HG03280 (cell line): Measurements from ENCODE around the gene SIX6.
"Not testable (repeated sequence)": the region's sequence is repeated elsewhere in the genome, so short reads cannot be mapped to it uniquely, and the experiment has no call there.

Source experiments
- ATAC-seq: cut with Tn5 transposase; IDR thresholded peaks from one replicate; pipeline ENCODE4 v1.9.1; 2021; ENCODE audit warnings: mild to moderate bottlenecking, moderate library complexity; ENCODE audit not compliant: unreplicated experiment

SIX6 gene

DNA sequence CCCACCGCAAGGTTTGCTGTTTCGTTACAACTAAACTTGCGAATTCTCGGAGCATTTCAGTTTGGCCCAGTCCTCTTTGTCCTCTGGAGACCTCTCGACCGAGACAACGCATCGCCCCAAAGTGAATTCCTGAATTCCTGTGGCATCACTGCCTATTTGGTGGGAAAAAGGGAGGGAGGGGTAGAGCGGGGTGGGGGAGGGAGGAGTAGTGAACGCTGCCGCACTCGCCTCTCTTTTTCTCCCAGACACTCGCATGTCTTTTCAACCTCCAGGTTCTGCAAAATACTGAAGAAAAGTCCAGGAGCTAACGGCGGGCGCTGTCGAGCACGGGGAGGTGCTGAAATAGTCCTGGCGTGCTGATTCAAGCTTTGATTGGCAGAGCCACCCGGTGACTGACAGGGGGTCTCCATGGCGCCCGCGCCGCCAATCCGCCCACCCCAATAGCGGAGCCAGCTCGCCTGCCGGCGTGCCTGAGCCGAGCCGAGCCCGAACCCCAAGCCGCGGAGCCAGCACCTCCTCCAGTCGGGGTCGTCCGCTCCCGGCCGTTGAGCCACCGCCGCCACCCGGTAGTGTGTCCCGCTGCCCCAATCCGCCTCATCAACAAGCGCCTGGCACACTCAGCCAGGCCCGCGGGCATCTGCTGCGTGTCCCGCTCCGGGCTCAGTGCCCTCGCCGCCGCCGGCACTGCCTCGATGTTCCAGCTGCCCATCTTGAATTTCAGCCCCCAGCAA, at the start of gene SIX6:
SIX6 (plus strand) TSS at position 440 of the 731 bp plus-strand sequence; CDS start at position 693, 253 bp downstream.
- no peak for ATAC-seq

DNA sequence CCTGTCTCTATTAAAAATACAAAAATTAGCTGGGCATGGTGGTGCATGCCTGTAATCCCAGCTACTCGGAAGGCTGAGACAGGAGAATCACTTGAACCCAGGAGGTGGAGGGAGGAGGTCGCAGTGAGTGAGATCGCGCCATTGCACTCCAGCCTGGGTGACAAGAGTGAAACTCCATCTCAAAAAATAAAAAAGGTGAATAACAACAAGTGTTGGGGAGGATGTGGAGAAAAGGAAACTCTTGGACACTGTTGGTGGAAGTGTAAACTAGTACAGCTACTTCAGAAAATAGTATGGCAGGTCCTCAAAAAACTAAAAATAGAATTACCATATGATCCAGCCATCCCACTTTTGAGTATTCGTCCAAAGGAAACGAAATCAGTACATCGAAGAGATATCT, 28.7 kb upstream of the SIX6 start:
- not testable (repeated sequence) for ATAC-seq

DNA sequence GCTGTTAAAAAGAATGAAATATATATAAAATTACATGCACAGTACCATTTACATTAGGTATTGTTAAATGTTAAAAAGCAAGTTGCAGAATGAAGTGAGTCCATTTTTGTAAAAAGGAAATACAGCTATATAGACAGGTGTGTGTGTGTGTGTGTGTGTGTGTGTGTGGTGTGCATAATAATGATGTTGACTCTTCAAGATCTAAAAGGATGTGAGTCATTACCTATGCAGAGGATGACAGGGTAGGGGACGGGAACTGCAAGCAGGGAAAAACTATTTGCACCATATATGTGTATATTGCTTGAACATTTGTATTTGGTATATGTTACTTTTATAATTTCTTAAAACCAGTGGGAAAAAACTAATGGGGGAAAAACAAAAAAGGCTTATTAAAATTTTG, 26.2 kb upstream of the SIX6 start:
- no peak for ATAC-seq

DNA sequence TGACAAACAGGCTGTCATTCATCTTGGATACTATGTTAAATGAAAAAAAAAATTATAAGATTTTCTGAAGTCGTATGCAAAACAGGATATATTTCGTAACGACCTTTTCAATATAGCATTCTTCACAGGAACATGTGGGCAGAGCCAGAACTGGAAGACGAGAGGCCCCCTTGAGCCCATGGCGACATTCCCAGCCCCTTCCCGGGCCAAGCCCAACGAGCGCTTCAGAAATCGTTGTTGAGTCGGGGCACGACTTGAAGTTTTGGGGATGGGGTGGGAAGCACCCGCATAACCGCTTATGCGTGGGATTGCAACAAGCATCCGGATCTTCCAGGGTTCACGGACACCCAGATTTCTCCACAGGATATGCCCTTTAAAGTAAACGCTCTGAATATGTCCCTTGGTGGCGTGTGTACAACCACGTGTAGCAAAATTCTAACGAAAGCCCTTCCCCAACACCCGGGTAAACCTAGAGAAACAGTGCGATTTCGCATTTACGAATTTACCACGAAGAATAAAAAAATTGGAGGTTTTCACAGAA, 23.8 kb upstream of the SIX6 start:
- no peak for ATAC-seq

DNA sequence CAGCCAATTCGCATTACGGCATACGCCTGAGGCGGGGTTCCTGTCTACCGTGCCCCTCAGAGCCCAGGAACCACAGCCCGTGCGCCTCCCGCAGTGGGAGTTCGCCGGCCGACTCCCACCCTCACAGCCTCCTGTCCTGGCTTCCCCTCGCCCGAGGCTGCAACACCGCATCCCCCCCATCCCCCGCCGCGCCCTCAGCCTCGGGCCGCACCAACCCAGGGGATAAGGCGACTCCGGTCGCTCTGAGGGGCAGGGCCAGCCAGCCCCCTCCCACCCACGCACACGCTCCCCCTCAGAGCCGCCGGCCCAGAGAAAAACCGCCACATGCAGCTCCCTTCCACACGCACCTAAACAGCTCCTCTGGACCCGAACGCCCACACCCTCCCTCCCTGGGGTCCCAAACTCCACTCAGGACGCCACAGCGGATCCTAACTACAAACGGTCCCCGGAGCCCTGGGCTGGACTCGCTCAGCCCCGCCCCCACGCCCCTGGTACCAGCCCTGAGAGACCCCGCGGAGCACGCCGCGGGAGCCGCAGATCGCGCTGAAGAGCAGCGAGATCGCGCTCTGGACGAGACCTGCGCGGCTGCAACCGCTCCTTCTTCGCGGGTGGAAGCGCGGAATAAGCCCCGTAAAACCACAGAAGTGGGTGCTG, 23.2 kb upstream of the SIX6 start, which contains the start of gene C14orf39:
C14orf39 (minus strand) TSS at position 466 of the 654 bp plus-strand sequence. CDS start 985 bp downstream, outside the sequence.
- no peak for ATAC-seq

DNA sequence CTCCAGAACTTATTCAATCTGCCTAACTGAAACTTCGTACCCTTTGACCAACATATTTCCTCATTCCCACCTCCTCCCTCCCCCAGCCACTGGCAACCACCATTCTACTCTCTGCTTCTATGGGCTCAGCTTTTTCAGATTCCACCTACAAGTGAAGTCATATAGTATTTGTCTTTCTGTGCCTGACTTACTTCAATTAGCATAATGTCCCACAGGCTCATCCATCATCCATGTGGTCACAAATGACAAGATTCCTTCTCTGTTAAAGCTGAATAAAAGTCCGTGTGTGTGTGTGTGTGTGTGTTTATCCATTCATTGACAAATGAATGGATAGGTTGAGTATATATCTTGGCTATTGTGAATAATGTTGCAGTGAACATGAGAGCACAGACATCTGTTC, 21.7 kb upstream of the SIX6 start:
- no peak for ATAC-seq

DNA sequence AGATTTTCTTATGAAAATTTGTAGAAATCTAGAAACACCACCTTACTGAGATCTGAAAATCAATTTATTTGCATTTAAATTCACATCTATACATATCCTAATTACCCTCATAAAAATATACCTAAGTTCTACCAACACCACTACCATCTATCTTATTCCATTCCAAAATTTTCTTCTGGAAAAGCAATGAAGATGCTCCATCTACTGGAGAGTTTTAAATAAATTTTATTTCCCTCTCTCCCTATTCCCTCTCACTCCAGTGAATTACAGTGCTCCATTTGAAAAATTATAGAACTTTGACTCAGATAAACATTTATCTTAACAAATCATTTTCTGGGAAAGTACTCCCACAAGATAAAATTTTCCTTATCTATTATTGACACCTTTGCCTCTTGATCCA, 20.8 kb upstream of the SIX6 start:
- no peak for ATAC-seq

DNA sequence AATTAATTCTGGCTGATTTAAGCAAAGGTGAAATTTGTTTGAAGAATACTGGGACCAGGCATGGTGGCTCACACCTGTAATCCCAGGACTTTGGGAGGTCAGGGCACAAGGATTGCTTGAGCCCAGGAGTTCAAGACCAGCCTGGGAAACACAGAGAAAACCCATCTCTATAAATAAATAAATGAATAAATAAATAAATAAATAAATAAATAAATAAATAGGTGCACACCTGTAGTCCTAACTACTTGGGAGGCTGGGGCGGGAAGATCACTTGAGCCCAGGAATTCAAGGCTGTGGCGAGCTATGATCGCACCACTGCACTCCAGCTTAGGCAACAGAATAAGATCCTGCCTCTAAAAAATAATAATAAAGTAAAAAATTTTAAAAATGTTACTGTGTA, 18.7 kb upstream of the SIX6 start:
- ATAC-seq = no peak

DNA sequence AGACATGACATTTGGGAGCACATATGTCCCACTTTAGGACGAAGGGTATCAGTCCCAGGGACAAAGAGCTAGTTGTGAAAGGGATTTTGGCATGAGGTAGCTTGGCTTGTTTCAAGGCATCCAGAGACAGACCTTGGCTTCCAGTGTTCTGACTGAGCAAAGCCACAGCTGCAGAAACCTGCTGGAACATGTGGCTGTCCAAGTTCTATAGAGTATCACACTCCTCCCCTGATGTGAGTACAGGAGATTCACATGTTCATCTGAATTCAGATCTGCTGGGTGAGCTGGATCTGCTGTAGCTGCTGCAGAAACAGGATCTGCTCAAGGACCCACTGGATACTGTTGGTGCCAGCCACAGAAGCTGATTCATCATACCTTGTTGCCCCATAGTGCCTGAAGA, 13.0 kb upstream of the SIX6 start:
- no peak for ATAC-seq

DNA sequence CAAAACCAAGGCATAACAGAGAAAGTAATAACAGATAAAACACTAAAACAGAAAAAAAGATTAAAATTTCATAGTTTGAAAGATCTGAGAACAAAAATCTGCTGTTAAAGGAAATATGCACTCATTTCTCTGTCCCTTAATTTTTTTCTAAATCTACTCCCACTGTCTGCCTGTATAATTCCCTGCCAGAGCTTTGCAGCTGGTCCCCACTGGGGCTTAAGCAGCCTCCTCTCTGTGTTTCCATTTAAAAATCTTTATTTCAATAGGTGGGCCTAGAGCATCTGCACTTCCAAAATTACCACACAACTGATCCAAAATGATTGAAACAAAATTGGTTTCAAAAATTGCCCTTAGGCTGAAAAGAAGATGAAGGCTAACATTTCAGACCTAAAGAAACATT, 6.4 kb upstream of the SIX6 start:
- ATAC-seq = no peak

DNA sequence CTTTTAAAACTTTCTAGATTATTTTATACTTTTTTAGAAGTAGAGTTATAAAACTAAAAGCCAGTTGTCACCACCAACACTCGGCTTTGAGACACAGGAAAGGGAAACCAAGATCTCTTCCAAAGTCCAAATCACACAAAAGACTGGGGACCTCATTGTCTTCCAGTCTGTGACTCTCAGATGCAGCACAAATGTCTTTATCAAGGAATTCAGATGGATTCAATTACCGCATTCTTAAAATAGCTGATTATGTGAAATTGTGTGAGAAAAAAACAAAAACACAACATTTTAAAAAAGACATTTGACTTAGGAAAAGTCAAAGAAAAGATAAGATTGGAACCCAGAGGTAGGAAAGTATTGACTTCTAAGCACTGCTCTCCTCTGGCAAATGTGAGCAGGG, 3.5 kb upstream of the SIX6 start:
- ATAC-seq = no peak

DNA sequence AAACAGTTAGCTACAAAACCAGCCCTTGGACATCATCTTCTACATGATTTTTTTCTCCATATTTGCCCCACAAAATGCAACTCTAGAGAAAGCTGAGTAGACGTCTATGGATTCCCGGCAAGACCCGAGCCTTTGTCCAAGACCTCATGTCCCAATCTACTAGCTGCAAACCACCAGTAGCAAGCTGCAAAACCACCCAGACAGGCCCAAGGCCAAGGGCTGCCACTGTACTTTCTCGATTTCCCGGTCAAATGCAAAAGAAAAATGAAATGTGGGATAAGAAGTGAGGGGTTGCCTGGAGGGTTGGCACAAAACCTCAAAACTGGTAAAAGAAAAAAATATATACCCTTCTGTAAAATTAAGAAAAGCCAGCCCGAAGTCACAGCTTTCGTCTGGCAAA, 2.9 kb upstream of the SIX6 start:
- no peak for ATAC-seq

DNA sequence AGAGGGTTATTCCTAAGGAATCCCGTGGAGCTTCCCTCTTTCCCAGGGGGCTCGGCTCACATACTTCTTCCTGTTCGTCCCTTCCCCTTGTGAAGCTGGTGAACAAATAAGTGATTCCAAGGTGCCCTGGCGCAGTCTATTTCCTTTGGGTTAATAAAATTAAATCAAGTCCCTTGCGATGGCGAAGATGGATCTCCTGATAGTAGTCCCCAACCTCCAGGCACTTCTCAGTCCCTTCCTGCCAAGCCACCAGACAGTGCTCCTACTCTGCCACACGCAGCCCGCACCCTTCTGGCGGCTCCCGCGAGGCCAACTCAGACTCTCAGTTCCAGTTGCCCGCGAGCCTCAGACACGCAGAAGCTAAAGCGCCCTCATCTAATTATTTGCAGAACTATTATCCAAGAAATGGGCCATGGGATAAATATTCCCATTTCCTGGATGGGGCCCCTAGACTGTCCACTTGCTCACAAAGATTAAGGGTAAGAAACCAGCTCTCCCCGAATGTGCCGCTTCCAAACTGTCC, 2.4 kb upstream of the SIX6 start:
- no peak for ATAC-seq

DNA sequence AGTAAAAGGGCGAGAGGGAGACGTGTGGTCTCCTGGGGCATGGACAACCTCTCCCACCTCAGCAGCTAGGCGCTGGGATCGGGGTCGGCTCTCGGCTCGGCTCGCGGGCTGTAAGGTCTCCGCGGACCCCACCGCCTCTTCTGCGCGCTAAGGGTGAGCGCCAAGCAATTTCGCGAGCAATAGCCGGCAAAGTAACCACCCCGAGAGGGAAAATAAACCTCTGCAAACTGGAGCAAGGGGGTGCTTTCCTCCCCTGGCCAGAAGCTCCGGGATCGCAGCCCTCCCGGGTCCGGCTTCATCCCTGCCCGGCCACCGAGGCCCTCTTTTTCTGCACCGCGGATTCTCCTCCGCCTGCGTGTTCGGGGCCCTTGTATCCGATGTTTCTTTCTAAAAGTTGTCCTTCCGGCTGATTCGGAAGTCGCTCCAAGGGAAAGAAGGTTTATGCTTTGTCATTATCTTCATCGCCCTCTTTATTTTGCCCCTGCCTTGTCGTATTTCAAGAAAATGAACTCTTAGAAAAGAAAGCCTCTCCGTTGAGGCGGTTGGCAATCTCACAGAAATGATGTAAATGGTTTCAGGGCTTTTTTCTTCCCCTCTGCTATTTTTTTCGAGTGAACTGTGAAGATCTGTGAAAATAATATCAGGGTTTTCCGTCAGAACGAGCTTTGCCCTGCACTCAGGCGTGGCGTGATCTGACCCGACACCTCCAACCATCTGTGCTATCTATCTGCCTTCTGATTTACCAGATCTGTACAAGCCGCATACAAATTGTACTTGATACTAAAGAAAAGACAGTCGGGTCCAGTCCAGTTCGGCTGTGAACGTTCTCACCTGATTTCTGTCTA, 1.7 kb upstream of the SIX6 start:
- no peak for ATAC-seq

DNA sequence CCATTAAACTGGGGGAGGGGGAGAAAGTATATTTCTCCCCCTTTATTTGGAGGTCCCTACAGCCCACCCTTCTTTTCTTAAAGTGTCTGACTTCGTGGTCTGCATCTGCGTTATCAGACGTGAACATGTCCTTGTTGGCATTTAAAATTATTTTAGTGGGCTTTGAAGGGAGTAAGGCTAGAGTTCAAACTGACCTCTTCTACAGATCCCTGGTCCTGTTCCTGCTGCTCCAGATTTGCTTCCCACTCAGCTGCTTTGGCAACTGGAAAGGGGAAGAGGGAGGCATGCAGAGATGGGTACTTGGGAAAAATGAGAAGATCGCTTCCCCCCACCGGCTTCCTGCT, 611 bp upstream of the SIX6 start:
- no peak for ATAC-seq

DNA sequence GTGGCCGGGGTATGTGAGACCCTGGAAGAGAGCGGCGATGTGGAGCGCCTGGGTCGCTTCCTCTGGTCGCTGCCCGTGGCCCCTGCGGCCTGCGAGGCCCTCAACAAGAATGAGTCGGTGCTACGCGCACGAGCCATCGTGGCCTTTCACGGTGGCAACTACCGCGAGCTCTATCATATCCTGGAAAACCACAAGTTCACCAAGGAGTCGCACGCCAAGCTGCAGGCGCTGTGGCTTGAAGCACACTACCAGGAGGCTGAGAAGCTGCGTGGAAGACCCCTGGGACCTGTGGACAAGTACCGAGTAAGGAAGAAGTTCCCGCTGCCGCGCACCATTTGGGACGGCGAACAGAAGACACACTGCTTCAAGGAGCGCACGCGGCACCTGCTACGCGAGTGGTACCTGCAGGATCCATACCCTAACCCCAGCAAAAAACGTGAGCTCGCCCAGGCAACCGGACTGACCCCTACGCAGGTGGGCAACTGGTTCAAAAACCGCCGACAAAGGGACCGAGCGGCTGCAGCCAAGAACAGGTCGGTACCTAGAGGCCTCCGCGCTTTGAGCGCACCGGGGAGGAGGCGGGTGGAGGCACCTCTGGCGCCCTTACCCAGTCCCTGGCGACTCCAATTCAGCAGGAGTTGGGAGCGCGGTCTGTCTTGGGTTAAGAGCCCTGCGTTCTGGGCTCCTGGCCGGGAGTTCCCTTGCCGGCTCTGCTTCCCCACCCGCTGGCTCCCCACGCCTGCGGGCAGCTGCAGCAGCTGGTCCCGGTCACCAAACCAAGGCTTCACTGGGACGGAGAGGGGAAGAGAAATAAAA, 700 bp downstream of the SIX6 start:
- ATAC-seq = no peak

DNA sequence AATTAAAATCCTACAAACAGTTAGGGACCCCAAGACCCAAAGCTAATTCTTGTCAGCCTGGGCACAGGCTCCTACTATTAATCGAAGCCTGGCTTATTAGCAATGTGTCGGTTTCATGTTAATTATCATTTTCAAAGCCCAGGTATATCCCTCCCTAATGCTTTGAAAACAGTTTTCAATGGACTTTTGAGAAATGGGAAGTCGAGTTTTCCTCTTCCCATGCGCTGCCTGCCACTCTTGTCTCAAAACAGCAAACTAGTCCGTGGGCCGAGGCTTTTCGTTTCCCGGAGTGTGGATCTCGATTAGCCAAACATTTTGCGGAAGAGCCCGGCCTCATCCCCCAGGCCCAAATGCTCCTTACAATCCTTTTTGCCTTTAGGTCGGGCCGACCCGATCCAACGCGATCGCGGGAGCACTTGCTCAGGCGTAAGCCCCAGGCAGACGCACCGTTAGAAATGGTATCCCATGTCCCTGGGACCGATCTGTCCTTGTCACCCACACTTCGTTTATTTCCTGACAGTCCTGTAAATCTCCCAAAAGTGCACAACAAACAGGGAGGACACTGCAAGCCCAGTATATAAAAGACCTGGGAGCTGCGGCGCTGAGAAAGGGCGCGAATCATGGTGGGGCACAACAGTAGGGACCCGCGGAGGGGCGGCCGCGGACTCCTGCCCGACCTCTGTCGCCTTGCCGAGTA, 1.5 kb downstream of the SIX6 start:
- no peak for ATAC-seq

DNA sequence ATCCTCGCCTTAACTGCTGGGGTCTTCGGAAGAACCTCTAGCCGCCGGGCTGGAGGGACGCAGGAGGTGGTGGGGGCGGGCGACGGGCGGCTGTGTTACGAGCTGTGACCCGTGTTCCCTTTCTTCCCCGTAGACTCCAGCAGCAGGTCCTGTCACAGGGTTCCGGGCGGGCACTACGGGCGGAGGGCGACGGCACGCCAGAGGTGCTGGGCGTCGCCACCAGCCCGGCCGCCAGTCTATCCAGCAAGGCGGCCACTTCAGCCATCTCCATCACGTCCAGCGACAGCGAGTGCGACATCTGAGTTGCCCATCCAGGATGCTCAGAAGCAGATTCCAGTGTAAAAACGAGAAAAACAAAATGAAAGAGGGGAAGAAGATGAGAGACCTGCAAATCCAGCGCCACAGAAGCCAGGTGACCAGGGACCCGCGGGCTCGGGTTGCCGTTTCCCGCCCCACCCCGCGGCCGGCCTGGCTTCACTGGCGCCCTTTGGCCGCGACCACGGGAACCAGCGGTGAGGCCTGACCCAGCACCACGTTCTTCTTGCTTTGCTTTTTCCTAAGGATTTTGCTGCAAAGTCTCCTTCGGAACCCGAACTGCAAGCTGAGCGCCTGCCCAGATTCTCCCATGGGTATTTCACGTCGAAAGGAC, 2.1 kb downstream of the SIX6 start:
- no peak for ATAC-seq

DNA sequence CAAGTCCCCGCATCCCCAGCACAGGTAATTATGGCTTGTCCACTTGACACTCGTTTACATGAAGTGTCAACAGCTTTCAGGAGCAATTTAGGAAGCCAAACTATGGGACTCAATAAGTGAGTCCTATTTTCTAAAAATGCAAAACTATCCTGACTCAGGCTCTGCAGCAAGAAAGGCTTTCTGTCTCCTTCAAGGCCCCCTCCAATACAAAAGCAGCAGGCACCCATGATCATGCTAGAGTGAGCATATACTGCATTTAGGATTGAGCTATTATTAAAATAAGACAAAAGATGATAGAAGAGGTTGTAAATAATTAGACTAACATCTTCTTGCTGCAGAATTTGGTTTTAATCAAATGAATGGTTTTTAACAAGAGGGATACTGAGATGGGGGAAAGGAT, 3.2 kb downstream of the SIX6 start:
- ATAC-seq = no peak
